ENCODE results near the gene NLRP3.

NLRP3 gene

DNA sequence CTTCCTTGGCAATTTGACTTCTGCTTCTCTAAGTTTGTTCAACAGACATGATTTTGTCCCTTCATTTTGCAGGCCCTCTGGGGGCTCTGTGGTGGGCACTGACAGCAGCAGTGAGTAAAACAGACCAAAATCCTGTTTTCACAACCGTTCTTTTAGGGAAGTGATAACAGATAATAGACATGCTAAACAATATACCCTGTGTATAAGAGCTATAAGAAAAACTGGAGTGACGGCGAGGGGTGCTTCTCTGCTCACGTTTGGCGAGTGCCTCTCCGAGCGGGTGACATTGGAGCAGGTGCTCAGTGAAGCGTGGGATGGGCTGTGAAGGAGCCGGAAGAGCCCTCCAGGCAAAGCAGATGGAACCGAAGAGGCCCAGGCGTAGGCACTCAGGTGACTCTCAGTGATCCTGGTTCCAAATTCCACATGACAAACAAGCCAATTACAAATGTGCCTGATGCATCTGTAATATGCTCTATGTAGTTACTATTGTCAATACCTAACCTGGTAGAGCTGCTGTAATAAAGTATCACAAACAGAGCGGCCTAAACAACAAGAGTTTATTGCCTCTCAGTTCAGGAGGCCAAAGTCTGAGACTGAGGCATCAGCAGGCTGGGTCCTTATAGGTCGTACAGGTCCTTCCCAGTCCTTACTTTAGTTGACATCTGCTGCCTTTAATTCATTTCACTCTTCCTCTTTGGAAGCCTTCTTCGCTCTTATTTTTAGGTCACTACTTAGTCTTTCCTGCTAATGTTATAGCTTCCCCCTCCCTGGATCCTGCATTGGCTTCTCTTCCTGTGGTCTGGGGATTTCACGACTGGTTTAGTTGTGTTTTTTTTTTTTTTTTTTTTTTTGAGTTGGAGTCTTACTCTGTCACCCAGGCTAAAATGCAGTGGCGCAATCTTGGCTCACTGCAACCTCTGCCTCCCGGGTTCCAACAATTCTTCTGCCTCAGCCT lies 21.9 kb downstream of the NLRP3 start:
- no peak for DNase-seq (ENCODE audit: low read depth)

DNA sequence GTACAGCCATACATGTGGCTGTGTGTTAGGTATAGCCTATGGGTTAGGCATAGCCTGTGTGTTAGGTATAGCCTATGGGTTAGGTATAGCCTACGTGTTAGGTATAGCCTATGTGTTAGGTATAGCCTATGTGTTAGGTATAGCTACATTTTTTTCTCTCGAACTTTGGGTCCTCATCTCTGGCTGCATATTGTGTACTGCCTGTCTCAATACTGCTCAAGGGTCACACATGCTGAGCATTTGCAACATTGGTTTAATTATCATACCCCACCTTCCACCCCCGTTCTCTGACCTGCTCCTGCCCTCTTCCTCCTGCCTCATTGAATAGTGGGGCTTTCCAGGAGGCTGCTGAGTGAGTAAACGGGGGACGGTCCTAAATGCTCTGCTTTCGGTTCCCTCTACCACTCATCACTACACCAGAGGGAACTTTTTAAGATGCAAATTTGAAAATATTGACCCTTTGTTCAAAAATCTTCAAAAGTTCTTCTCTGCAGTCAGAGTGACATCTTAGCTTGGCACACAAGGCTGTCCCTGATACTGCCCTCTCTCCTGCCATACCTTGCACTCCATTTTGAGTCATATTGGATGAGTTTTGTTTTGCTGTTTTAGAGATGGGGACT lies 24.1 kb downstream of the NLRP3 start:
- DNase-seq (ENCODE audit: low read depth): no peak

DNA sequence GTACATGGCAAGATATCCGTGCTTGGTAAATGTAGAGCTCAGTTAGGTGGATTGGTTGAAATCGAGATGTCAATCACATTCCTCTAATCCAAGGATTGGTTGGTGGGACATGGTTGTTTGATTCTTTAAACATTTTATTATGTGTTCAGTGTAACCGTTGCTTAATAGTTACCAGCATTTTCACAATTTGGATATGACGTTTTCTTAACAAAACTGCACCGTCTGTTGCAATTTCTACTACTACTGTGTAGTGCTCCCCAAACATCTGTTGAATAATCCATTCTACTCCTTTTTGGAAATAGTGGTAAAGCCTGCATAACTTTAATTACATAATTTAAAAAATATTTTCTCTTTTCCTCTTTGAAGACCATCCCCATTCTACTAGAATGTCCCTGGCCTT lies 25.6 kb downstream of the NLRP3 start:
- DNase-seq (ENCODE audit: low read depth): no peak

DNA sequence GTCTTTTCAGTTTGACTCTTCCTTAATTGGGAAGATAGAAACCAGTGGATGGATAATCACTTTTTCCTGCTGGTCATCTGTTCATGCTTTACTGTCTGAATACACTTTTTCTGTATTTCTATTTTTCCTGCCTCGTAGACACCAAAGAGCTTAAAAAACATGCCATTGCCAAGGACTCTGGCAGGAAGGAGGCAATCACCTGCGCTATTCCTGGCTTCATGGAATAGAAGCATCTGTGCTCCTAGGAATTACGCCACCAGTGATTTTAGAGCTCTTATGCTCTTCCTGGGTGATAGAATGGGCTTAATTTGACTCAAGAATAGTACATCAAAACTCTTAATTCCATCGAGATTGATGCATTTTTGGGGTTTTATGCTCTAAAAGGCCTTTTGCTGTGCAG lies 26.2 kb downstream of the NLRP3 start:
- DNase-seq (ENCODE audit: low read depth): no peak

DNA sequence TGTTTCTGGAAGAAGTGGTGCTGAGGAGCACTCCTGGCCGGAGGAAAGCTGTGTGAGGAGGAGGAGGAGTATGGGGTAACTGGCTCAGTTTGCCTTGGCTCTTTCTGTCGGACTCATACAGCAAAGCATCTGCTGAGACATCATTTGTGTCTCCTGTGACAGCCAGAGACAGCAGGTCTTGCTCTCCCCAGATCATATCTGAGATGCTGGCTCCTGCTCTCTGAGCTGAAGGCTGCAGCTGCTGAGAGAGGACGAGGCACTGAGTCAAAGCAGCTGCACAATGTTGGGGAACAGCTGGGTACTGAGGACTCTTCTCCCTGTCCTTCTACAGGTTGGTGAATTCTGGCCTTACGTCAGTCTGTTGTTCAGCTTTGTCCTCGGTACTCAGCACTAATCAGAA lies 27.7 kb downstream of the NLRP3 start:
- DNase-seq (ENCODE audit: low read depth): no peak

DNA sequence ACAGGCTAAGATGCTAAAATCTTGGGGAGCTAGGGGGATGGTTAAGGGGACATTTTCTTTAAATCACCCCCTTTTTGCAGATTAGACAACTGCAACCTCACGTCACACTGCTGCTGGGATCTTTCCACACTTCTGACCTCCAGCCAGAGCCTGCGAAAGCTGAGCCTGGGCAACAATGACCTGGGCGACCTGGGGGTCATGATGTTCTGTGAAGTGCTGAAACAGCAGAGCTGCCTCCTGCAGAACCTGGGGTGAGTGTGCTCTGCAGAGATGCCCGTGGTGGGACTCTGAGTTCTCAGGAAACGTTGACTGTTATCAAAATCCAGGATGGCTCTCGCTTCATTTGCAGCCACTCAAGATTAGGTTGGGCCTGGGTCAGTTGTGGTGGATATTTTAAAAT lies 28.6 kb downstream of the NLRP3 start:
- DNase-seq (ENCODE audit: low read depth): no peak

DNA sequence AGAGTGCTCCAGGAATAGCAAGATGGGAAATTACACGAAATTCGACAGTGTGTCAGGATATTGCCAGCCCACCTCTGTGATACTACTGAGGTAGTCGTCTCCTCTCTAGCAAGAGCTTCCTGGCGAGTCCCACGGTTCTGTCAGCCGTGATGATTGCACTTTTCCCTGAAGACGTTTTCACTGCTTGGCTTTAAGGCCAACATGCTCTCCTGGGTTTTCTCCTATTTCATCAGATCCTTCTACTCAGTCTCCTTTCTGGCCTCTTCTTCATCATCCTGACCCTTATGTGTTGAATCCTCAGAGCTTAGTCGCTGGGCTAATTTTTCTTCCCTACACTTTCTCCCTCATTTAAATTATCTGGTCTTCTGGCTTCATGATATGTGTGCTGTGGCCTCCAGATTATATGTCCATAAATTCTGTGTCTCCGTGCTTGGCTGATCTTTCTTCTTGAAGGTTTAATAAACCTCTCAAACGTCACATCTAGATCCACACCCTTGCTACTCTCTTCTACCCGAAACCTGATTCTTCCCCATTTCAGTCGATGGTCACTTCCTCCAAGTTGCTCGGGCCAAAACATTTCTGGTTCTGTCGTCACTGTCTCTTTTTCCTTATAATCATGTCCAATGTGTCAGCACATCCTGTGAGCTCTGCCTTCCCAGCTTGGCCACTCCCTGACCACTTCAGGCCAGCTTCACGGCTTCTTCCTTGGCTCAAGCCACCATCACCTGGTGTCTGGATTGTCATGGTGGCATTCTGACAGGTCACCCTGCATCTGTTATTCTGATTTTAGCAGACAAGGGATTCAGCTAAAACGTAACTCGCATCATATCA lies 29.8 kb downstream of the NLRP3 start:
- no peak for DNase-seq (ENCODE audit: low read depth)

DNA sequence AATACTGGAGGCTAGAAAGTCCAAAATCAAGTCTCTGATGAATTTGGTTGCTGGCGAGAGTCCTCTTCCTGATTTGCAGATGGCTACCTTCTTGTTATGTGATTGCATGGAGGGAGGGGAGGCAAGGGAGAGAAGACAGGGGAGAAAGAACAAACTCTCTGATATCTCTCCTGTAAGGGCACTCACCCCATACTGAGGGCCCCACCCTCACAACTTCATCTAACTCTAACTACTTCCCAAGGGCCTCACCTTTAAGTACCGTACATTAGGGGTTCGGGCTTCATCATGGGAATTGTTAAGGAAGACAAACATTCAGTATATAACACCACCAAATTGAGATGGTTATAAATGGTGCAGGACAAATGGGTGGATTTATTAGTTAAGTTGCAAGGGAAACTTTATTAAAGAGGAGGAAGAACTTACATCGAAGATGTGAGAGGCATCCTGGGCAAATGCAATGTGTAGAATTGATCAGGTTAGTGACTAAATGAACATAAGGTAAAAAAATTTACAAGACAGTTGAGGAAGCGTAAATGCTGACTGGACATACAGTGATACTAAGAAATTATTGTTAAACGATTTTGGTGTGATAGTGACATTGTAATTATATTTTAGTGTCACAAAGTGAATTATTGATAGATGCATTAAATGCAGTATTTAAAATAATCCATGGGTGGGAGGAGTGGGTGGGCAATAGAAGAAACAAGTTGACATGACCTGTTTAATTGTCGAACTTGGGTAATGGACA lies 31.4 kb downstream of the NLRP3 start:
- no peak for DNase-seq (ENCODE audit: low read depth)

DNA sequence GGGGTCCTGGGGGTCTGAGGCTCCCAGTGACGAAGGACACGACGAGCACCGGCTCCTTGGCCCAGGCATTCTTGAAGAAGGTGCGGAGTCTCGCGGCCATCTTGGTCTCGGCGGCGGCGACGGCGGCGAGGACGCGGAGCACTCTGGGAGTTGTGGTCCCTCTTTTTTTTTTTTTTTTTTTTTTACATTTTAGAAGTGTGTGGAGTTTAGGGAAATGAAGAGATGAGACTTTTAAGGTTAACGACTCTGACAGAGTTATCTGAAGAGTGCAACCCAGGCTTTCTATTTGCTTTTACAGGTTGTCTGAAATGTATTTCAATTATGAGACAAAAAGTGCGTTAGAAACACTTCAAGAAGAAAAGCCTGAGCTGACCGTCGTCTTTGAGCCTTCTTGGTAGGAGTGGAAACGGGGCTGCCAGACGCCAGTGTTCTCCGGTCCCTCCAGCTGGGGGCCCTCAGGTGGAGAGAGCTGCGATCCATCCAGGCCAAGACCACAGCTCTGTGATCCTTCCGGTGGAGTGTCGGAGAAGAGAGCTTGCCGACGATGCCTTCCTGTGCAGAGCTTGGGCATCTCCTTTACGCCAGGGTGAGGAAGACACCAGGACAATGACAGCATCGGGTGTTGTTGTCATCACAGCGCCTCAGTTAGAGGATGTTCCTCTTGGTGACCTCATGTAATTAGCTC lies 32.3 kb downstream of the NLRP3 start:
- peak; percentile 41 for DNase-seq (ENCODE audit: low read depth)

DNA sequence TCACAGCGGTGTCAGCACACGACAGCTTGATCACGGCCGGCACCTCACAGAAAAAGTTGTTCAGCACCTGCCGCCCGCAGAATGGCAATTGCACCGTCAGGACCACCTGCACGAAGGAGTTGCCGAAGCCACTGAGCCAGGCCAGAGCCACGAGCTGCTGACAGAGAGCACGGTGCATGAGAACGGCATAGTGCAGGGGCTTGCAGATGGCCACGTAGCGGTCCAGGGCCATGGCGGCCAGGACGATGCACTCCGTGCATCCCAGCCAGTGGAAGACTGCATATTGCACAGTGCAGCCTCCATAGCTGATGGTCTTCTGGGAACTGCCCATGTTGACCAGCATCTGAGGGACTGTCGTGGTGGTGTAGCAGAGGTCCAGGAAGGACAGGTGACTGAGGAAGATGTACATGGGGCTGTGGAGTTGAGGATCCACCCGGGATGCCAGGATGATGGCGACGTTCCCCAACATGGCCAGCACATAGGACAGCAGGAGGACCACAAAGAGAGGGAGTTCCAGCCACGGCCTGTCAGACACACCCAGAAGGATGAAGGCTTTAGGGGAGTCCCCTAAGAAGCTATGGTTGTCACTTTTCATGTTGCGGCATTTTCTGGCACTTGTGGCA lies 35.5 kb downstream of the NLRP3 start:
- no peak for DNase-seq (ENCODE audit: low read depth)

DNA sequence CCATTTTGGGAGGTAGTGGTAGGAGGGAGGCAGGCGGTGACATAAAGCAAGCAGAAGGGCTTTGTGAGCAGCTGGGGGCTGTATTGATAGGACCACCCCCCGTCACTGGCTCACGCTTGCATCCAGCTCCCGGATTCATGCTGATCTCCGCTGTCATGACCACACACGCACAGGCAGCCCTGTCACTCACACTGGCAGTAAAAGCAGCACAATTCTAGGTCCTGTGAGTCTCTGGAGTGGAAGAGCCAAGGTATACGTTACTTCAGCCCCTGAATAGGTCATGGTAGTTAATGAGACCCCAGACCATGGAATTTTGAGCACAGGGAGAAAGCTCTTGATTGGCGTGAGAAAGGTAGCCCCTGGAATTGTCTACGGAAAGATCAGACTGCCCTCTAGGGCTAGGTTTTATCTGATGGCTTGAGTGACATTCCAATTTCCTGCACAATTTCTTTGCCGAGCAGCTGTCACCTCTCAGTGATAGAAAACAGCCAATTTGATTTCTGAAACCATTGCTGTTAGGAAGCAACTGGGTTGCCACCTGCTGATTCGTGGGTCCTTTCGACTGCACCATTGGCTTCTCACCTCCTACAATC lies 36.6 kb downstream of the NLRP3 start:
- DNase-seq (ENCODE audit: low read depth): no peak

DNA sequence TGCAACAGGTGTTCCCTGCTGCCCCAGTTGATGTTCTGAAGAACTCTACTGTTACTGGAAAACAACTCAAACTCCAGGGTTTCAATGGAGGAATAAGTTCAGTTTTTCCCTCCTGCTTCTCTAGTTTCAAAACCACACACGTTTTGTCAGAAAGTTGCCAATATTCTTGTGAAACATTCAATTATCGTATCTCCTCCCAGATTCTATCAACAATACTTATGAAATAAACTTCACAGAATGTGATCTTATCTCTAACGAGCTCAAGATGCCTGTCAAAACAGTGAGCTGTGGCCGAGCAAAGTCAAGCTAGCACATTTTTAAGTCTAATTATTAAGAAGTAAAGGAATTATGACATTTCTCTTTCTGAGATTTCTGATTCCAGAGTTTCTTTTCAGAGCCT lies 37.3 kb downstream of the NLRP3 start:
- no peak for DNase-seq (ENCODE audit: low read depth)

DNA sequence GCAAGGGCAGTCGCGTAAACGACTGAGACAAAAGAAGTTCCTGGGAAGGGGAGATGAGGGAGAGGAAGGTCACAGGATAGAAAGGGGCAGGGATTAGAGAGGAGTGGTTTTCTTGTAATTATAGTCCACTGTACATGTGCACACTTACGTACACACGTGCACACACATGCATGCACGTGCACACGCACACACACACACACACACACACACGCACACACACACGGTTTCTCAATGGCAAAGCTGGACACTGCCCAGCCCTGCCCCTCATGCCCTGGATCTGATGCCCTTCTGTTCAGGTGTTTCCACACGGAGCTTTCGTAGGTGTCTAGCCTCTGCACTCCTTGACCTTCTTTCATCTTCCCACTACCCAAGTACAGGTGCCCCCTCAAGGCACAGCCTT lies 38.0 kb downstream of the NLRP3 start:
- no peak for DNase-seq (ENCODE audit: low read depth)

DNA sequence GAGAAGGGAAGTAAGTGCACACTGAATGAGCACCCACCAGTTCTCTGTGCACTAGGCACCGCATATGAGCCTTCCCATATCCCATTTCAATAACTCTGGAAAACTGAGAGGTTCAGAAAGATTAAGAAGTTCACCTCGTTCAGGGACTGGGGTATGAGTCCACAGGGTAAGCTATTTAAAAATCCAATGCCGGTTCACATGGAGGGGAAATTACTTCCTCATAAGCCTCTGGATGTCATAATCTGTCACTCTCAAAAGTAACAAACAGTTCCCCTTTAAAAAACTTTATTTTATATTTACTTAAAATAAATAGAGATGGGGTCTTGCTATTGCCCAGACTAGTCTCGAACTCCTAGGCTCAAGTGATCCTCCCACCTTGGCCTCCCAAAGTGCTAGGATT lies 40.0 kb downstream of the NLRP3 start:
- no peak for DNase-seq (ENCODE audit: low read depth)

DNA sequence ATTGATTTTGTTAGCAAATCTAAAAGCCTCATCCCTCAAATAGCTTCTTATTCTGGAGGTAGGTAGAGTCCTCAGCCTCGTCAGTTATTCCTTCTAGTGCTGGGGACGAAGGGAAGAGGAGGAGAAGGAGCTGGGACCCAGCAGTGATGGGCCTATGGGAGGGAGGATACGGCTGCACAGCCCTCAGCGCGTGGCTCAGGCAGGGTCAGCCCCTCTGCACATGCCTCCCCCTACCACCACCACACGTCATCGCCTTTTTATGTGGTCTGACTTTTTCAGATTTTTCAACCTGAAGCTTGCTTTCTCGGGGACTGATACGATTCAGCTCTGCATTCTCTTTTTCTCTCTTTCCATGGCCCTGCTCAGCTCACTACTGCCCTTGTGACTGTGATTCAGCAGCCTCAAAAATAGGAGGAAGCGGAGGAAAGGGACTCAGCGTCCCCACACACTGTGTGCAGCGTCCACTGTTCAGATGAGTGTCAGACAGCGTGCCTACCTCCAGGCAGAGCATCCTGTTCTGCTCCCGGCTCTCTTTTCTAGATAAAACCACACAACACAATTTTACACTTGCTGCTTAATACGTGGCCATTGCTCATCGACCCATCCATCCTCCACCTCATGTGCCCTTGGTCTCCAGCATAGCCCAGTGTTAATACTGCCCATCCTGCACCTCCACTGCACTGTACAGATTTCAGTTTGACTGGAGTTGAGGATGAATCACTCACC lies 41.1 kb downstream of the NLRP3 start:
- DNase-seq (ENCODE audit: low read depth): no peak

DNA sequence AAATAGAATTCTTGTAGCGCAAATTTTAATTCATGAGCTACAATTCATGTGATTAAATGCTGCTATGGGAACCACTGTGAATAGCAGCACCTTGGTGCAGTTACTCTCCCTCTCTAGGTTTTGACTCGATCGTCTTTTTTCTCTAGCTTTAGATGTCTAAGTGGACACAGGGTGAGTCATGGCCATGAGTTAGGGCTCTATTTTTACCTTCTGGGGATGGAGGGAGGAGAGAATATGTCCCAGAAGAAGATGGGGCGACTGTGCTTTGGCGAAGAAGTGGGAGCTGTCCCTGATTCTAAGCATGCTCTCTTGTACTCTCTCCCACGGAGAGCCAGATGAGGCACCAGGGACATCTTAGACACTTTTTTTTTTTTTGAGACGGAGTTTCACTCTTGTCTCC lies 43.5 kb downstream of the NLRP3 start:
- DNase-seq (ENCODE audit: low read depth): no peak

DNA sequence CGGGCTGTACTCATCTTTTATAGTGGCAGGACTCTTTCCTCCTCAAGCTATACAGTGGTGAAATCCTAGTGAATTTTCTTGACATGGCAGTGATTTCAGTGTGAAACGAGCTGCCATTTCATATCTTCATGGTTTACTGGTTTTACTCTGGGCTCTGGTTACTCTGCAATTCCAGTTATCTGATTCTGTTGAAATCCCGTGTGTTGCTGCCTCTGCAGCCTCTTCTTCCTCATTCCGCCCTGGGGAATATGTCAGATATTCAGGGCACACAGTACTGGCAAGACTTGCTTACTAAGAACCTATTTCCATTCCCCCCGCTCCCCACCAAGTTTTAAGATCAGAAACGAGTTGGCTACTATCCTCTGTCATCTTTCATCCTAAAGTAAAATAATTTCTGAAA lies 49.8 kb downstream of the NLRP3 start:
- DNase-seq (ENCODE audit: low read depth): no peak

DNA sequence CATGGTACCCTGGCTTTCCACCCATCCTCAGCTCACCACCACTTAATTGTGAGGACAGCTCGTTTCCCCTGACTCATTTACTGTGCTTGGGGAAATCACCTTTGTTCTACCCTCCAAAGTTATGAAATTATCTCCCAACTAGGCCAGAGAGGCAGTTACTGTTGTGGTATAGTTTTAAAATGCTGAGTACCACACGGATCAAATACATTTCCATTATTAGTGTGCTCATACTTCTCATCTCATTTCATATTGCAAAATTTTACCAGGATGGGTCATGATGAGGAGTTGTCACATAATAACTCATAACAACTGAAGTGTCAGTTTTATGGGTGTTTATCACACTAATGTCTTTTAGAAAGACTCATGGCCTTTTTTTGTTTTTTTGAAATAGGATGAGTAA lies 51.2 kb downstream of the NLRP3 start:
- no peak for DNase-seq (ENCODE audit: low read depth)

DNA sequence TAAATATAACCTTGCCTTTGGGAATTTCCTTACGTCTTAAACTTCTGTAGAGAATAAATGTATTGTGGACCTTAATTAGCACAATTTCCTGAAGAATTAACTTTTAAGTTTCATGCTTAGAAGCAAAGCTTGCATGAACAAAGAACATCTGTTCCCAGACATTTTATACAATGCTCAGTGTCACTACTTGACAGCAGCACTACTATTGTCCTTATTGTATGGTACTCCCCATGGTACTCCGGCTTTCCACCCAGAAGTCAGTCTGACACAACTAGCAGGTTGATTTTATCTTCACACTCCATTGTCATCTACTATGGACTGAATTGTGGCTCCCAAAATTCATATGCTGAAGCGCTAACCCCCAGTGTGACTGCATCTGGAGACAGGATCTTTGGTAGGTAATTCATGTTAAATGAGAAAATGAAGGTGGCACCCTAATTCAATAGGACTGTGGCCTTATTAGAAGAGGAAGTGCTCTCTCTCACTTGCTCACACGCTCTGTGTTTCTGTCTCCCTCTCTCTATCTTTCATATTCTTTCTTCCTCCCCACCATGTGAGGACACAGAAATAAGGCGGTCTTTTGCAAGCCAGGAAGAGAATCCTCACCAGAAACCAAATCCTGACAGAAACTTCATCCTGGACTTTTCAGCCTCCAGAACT lies 52.6 kb downstream of the NLRP3 start:
- DNase-seq (ENCODE audit: low read depth): no peak

Data from EH (cell line).